Hair follicle dermal papilla cell (primary cell): ENCODE results near the gene B3GALT4. TPM values are rescaled to one million over a fixed set of nuclear protein-coding genes. Genes with fewer than 3 reads are reported as not detected.

Source experiments
- total RNA-seq: library from RNA; depleted of rRNA; stranded (reverse); fragments of >200 nt; gene quantifications from 2 replicates; pipeline ENCODE4 v1.2.3, GENCODE V29; 2012

B3GALT4 gene
- 10.6 and 12.8 TPM in 2 replicates for total RNA-seq

GRCh38 chr6:33276864-33277662 lies at the start of gene B3GALT4:
TSS of gene B3GALT4 (plus strand) at chr6:33277123. CDS start at chr6:33277420, 297 bp downstream.

GRCh38 chr6:33271468-33272274 lies 5.3 kb upstream of the B3GALT4 start, which contains the start of the genes RPS18 and VPS52:
TSS of gene RPS18 (plus strand) at chr6:33272075. CDS start at chr6:33272120, 45 bp downstream.
TSS of gene VPS52 (minus strand) at chr6:33271876. CDS start at chr6:33271675, 201 bp downstream.

GRCh38 chr6:33288921-33289783 lies 12.2 kb downstream of the B3GALT4 start, which contains the start of the genes PFDN6 and WDR46:
TSS of gene PFDN6 (plus strand) at chr6:33289601. CDS start at chr6:33289857, 256 bp downstream.
TSS of gene WDR46 (minus strand) at chr6:33289239. CDS start at chr6:33289170, 69 bp downstream.

DNA sequence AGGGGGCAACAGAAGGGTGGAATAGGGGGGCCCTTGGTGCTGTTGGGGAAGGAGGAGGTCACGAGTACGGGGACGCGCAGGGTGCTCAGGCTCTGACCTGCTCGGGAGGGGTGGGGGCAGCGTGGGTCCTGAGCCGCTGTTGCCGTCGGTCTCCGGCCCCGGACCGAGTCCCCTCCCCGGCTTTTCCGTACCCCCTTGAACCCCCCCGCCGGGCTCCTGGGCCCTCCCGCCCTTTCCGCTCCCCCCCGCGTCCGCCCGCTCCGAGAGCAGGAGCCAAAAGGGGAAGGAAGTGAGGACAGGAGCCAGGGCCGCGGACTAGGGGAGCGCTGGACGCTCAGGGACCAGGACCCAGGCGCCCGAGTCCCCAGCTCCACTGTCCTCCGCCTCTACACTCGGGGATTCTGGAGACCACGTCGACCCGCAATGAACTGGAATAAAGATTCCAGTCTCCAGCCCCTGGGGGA lies 21.9 kb downstream of the B3GALT4 start, which contains the start of gene RGL2:
Gene RGL2, minus strand, starts transcription at position 170 of the 464 bp plus-strand sequence. CDS start 332 bp downstream, outside the sequence.

GRCh38 chr6:33313709-33314514 lies 37.0 kb downstream of the B3GALT4 start, which contains the start of gene TAPBP:
TSS of gene TAPBP (minus strand) at chr6:33314078. CDS start at chr6:33314041, 37 bp downstream.

DNA sequence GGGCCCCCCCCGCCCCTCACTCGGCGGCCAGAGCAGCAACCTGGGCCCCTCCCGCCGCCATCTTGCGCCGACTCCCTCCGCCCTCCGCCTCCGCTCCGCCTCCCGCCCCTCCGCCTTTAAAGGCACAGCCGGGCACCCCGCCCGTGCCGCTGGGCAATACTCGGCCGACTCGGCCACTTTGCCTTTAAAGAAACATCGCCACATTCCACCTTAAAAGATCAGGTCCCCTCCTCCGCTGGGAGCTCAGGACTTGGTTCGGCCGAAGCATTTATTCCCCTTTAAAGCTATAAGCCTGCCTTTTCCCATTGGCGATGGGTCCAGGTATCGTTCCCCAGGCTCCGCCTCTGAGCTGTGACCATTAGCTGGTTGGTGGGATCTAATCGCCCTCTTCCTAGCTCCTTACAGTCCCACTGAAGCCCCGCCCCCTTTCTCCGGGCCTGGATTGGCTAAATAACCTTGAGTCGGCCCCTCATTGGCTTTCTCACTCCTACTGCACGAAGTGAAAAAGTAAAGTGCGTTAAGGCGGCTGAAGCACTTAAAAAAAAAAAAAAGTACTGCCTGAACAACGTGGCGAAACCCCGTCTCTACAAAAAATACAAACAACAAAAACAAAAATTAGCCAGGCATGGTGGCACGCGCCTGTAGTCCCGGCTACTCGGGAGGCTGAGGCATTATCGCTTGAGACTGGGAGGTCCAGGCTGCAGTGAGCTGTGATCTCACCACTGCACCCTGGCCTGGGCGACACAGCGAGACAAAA lies 40.9 kb downstream of the B3GALT4 start, which contains the start of gene ZBTB22:
Gene ZBTB22, minus strand, starts transcription at position 76 of the 757 bp plus-strand sequence. CDS start 828 bp downstream, outside the sequence.

Other genes starting within 250 kb of the B3GALT4 start
- gene HLA-DPA1, start 203.5 kb upstream of the B3GALT4 start, total RNA-seq, result 6.7 and 12.2 TPM in 2 replicates
- gene HLA-DPB1, start 201.1 kb upstream of the B3GALT4 start, total RNA-seq, result 10.9 and 18.3 TPM in 2 replicates
- 0.61 and 0.65 TPM in 2 replicates for gene COL11A2, start 84.7 kb upstream of the B3GALT4 start, total RNA-seq
- 28.4 and 30.5 TPM in 2 replicates for gene RXRB, start 76.5 kb upstream of the B3GALT4 start, total RNA-seq
- gene SLC39A7, start 76.3 kb upstream of the B3GALT4 start, total RNA-seq, result 132 and 144 TPM in 2 replicates
- 5.0 and 5.2 TPM in 2 replicates for gene HSD17B8, start 72.5 kb upstream of the B3GALT4 start, total RNA-seq
- 23.4 and 24.3 TPM in 2 replicates for gene RING1, start 68.6 kb upstream of the B3GALT4 start, total RNA-seq
- gene VPS52, start 5.2 kb upstream of the B3GALT4 start, total RNA-seq, result 43.7 and 47.2 TPM in 2 replicates
- gene RPS18, start 5.0 kb upstream of the B3GALT4 start, total RNA-seq, result 1,654 and 1,656 TPM in 2 replicates
- gene WDR46, start 12.1 kb downstream of the B3GALT4 start, total RNA-seq, result 61.9 and 68.6 TPM in 2 replicates
- gene PFDN6, start 12.5 kb downstream of the B3GALT4 start, total RNA-seq, result 11.5 and 11.7 TPM in 2 replicates
- 20.6 and 26.8 TPM in 2 replicates for gene RGL2, start 21.8 kb downstream of the B3GALT4 start, total RNA-seq
- gene TAPBP, start 37.0 kb downstream of the B3GALT4 start, total RNA-seq, result 132 and 146 TPM in 2 replicates
- gene ZBTB22, start 40.6 kb downstream of the B3GALT4 start, total RNA-seq, result 22.7 and 25.7 TPM in 2 replicates
- gene DAXX, start 45.8 kb downstream of the B3GALT4 start, total RNA-seq, result 42.5 and 50.6 TPM in 2 replicates
- gene KIFC1, start 114.7 kb downstream of the B3GALT4 start, total RNA-seq, result 2.9 TPM in 2 replicates
- 30.7 and 31.0 TPM in 2 replicates for gene PHF1, start 133.9 kb downstream of the B3GALT4 start, total RNA-seq
- gene CUTA, start 141.0 kb downstream of the B3GALT4 start, total RNA-seq, result 84.7 and 114 TPM in 2 replicates
- 6.1 and 8.8 TPM in 2 replicates for gene SYNGAP1, start 142.9 kb downstream of the B3GALT4 start, total RNA-seq
- gene ZBTB9, start 177.5 kb downstream of the B3GALT4 start, total RNA-seq, result 3.5 and 4.2 TPM in 2 replicates